HG02623 (cell line): ENCODE data around the gene ADORA3.

ENCODE experiments used
- ATAC-seq: cut with Tn5 transposase; IDR thresholded peaks from one replicate; pipeline ENCODE4 v1.9.1; 2021; ENCODE audit warnings: moderate library complexity; ENCODE audit not compliant: unreplicated experiment

Gene ADORA3

GRCh38 chr1:111509997-111510375 lies 6.6 kb upstream of the ADORA3 start:
- ATAC-seq: no peak

- ATAC-seq: peak; percentile 34
Observed at GRCh38 chr1:111507411-111508201, 4.2 kb upstream of the ADORA3 start.

- ATAC-seq: no peak
Observed at GRCh38 chr1:111506561-111506960, 3.1 kb upstream of the ADORA3 start.

GRCh38 chr1:111505641-111506119 lies 2.2 kb upstream of the ADORA3 start:
- peak; percentile 58 for ATAC-seq

- no peak for ATAC-seq
Observed at GRCh38 chr1:111504097-111504496, 664 bp upstream of the ADORA3 start.

- no peak for ATAC-seq
Observed at GRCh38 chr1:111501645-111502044, 1.8 kb downstream of the ADORA3 start.

GRCh38 chr1:111499026-111499785 lies 4.2 kb downstream of the ADORA3 start:
- no peak for ATAC-seq

- no peak for ATAC-seq
Observed at GRCh38 chr1:111497592-111497991, 5.8 kb downstream of the ADORA3 start.

GRCh38 chr1:111496398-111496797 lies 7.0 kb downstream of the ADORA3 start:
- ATAC-seq: no peak

GRCh38 chr1:111491070-111491469 lies 12.4 kb downstream of the ADORA3 start:
- no peak for ATAC-seq

- no peak for ATAC-seq
Observed at GRCh38 chr1:111490220-111490619, 13.2 kb downstream of the ADORA3 start.

- no peak for ATAC-seq
Observed at GRCh38 chr1:111489604-111490003, 13.8 kb downstream of the ADORA3 start.

- no peak for ATAC-seq
Observed at GRCh38 chr1:111488669-111489068, 14.8 kb downstream of the ADORA3 start.

GRCh38 chr1:111487133-111487532 lies 16.3 kb downstream of the ADORA3 start:
- ATAC-seq: no peak

GRCh38 chr1:111486431-111486830 lies 17.0 kb downstream of the ADORA3 start:
- no peak for ATAC-seq

GRCh38 chr1:111484391-111485026 lies 18.9 kb downstream of the ADORA3 start:
- ATAC-seq: no peak

- no peak for ATAC-seq
Observed at GRCh38 chr1:111483876-111484275, 19.6 kb downstream of the ADORA3 start.

GRCh38 chr1:111483166-111483565 lies 20.3 kb downstream of the ADORA3 start:
- no peak for ATAC-seq

GRCh38 chr1:111481387-111482221 lies 21.8 kb downstream of the ADORA3 start:
- peak; percentile 43 for ATAC-seq

- no peak for ATAC-seq
Observed at GRCh38 chr1:111480674-111481073, 22.8 kb downstream of the ADORA3 start.
